ENCODE results near the gene BTBD17.

Gene BTBD17

DNA sequence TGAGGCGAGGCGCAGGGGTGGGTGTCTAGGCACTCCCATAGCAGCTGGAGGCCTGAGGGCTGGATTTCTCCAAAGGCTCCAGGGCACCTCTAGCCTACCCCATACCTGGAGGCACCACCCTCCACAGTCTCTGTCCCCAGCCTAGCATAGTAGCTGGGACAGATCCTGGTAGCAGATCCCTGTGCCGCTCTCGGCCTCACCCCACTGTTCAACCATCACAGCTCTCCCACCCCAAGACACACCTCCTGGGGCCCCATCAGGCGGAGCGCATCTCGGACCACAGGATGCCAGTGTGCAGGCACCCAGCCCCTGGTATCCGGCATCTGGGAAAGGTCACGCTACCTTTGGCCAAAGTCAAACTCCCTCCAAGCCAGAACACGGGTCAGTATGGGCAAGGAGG lies 7.1 kb downstream of the BTBD17 start:
- H3K4me3 ChIP-seq (ENCODE audit: low read length) = no peak overlapping the region
- H3K27me3 ChIP-seq (replicated peaks; ENCODE audit: control insufficient read depth, insufficient read depth, low read length) = peaks cover 60% of the 10 kb centered on the region
- H3K4me1 ChIP-seq (ENCODE audit: control insufficient read depth, insufficient read depth, low read length) = no peaks in the 10 kb centered on the region
- no peaks in the 10 kb centered on the region for H3K36me3 ChIP-seq (ENCODE audit: control insufficient read depth, insufficient read depth, low read length, severe bottlenecking)
- H3K9ac ChIP-seq (ENCODE audit: low read length) = no peak overlapping the region
- no peak for DNase-seq (ENCODE audit: low read depth)
- H3K9me3 ChIP-seq (ENCODE audit: control insufficient read depth, low read length) = no peaks in the 10 kb centered on the region

DNA sequence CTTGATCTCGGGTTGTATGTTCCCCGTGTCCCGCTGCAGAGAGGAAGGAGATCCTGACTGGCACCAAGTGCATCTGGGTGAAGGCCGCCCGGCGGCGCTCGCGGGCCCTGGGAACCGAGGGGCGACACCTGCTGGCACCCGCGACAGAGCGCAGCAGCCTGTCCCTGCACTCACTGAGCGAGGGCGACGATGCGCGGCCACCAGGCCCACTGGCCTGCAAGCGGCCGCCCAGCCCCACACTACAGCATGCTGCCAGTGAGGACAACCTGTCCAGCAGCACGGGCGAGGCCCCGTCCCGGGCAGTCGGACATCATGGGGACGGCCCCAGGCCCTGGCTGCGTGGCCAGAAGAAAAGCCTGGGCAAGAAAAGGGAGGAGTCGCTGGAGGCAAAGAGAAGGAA lies 7.5 kb downstream of the BTBD17 start:
- no peaks in the 10 kb centered on the region for H3K4me1 ChIP-seq (ENCODE audit: control insufficient read depth, insufficient read depth, low read length)
- no peak overlapping the region for H3K9ac ChIP-seq (ENCODE audit: low read length)
- H3K9me3 ChIP-seq (ENCODE audit: control insufficient read depth, low read length) = no peaks in the 10 kb centered on the region
- H3K27me3 ChIP-seq (replicated peaks; ENCODE audit: control insufficient read depth, insufficient read depth, low read length) = peaks cover 64% of the 10 kb centered on the region
- no peak for DNase-seq (ENCODE audit: low read depth)
- no peaks in the 10 kb centered on the region for H3K36me3 ChIP-seq (ENCODE audit: control insufficient read depth, insufficient read depth, low read length, severe bottlenecking)
- no peak overlapping the region for H3K4me3 ChIP-seq (ENCODE audit: low read length)

DNA sequence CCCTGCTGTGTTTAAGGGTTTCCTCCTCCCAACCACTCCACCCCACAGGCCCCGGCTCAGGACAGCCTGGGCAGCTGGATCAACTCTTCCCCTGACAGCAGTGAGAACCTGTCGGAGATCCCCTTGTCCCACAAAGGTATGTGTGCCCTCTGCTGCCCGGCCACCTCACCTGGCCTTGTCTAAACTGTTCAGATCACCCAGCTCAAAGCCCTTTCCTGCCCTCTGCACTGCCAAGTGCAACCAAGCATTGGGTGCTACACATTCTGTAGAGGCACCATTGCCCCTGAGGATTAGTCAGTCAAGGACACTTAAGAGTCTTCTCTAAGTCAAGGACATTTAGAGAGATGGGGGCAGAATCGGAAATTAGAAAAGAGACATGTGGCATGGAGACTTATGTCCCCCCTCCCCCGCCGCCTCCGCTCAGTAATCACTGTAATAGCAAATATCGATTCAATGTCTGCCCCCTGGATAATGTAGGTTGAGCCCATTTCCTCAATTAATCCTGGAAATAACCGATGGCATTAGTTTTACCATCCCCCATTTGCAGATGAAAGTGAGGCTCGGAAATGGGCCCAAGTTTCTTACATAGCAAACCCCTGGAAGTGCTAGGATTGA lies 8.1 kb downstream of the BTBD17 start:
- Histone ChIP-seq H3K4me3 (ENCODE audit: low read length) (no peak overlapping the region), H3K36me3 (ENCODE audit: control insufficient read depth, insufficient read depth, low read length, severe bottlenecking) (no peaks in the 10 kb centered on the region), H3K9me3 (ENCODE audit: control insufficient read depth, low read length) (no peaks in the 10 kb centered on the region), H3K4me1 (ENCODE audit: control insufficient read depth, insufficient read depth, low read length) (no peaks in the 10 kb centered on the region), H3K9ac (ENCODE audit: low read length) (no peak overlapping the region), H3K27me3 (replicated peaks; ENCODE audit: control insufficient read depth, insufficient read depth, low read length) (peaks cover 64% of the 10 kb centered on the region)
- DNase-seq (ENCODE audit: low read depth) = no peak

DNA sequence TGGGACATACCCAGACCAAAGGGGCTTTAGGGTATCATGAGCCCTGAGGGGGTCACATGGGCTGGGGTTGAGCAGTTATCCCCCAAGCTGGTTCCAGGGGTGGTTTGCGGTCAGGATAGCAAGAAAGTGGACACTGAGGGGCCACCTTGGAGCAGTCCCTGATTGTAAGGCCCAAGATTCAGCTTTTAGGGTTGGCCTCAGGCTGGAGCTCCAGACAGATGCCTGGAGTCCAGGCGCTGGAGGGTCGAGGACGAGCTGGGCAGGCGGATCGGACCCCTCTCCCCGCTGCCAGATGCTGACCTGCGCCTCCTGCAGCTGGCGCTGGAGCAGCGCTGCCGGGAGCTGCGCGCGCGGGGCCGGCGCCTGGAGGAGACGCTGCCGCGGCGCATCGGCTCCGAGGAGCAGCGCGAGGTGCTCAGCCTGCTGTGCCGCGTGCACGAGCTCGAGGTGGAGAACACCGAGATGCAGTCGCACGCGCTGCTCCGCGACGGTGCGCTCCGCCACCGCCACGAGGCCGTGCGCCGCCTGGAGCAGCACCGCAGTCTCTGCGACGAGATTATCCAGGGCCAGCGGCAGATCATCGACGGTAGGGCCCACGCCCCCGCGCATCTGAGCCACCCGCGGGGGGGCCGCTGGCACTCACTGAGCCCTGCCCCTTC lies 10.0 kb downstream of the BTBD17 start:
- no peak overlapping the region for H3K4me3 ChIP-seq (ENCODE audit: low read length)
- H3K9me3 ChIP-seq (ENCODE audit: control insufficient read depth, low read length) = no peaks in the 10 kb centered on the region
- H3K9ac ChIP-seq (ENCODE audit: low read length) = no peak overlapping the region
- peaks cover 62% of the 10 kb centered on the region for H3K27me3 ChIP-seq (replicated peaks; ENCODE audit: control insufficient read depth, insufficient read depth, low read length)
- no peaks in the 10 kb centered on the region for H3K36me3 ChIP-seq (ENCODE audit: control insufficient read depth, insufficient read depth, low read length, severe bottlenecking)
- DNase-seq (ENCODE audit: low read depth) = no peak
- no peaks in the 10 kb centered on the region for H3K4me1 ChIP-seq (ENCODE audit: control insufficient read depth, insufficient read depth, low read length)

DNA sequence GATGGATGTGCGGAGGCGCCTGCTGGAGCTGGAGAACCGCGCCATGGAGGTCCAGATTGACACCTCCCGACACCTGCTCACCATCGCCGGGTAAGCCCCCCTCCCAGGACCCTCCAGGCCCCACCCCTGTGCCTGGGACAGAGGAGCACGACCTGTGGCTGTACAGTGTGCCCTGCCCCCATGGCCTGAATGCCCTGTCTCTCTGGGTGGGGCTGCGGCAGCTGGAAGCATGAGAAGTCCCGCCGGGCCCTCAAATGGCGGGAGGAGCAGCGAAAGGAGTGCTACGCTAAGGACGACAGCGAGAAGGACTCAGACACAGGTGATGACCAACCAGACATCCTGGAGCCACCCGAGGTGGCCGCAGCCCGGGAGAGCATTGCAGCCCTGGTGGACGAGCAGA lies 11.2 kb downstream of the BTBD17 start:
- Histone ChIP-seq H3K36me3 (ENCODE audit: control insufficient read depth, insufficient read depth, low read length, severe bottlenecking) (no peaks in the 10 kb centered on the region), H3K4me1 (ENCODE audit: control insufficient read depth, insufficient read depth, low read length) (no peaks in the 10 kb centered on the region), H3K9ac (ENCODE audit: low read length) (no peak overlapping the region), H3K9me3 (ENCODE audit: control insufficient read depth, low read length) (no peaks in the 10 kb centered on the region), H3K4me3 (ENCODE audit: low read length) (no peak overlapping the region), H3K27me3 (replicated peaks; ENCODE audit: control insufficient read depth, insufficient read depth, low read length) (peaks cover 53% of the 10 kb centered on the region)
- DNase-seq (ENCODE audit: low read depth) = no peak

DNA sequence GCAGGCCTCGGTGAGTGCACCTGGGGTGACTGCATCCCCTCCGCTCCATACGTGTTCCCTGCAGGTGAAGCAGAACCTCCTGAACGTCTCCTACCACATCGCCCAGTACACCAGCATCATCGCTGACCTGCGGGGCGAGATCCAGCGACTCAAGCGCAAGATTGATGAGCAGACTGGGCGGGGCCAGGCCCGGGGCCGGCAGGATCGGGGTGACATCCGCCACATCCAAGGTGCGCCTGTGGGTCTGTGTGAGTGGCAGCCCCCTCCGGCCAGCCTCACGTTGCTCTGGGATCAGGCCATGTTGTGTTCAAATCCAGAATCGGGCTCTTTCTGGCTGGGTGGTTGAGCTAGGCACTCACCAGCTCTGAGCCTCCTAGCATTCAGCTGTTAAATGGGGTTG lies 12.5 kb downstream of the BTBD17 start:
- Histone ChIP-seq H3K9ac (ENCODE audit: low read length) (no peak overlapping the region), H3K4me3 (ENCODE audit: low read length) (no peak overlapping the region), H3K36me3 (ENCODE audit: control insufficient read depth, insufficient read depth, low read length, severe bottlenecking) (no peaks in the 10 kb centered on the region), H3K4me1 (ENCODE audit: control insufficient read depth, insufficient read depth, low read length) (no peaks in the 10 kb centered on the region), H3K9me3 (ENCODE audit: control insufficient read depth, low read length) (no peaks in the 10 kb centered on the region), H3K27me3 (replicated peaks; ENCODE audit: control insufficient read depth, insufficient read depth, low read length) (peaks cover 56% of the 10 kb centered on the region)
- DNase-seq (ENCODE audit: low read depth) = no peak

DNA sequence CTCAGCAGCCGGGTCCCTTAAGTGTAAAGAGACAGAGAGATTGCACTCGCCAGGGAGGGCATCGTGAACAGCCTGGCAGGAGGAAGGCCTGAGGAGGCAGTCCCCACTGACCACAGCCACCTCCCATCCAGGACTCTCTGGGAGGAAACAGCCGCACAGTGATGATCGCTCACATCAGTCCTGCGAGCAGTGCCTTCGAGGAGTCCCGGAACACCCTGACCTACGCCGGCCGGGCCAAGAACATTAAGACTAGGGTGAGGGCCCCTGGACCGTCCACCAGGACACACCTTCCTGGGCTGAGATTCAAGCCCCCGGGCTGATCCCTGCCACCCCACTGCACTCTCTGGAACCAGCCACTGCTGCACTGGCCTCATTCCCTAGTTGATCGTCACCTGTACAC lies 14.0 kb downstream of the BTBD17 start:
- DNase-seq (ENCODE audit: low read depth) = no peak
- Histone ChIP-seq H3K4me3 (ENCODE audit: low read length) (no peak overlapping the region), H3K4me1 (ENCODE audit: control insufficient read depth, insufficient read depth, low read length) (no peaks in the 10 kb centered on the region), H3K27me3 (replicated peaks; ENCODE audit: control insufficient read depth, insufficient read depth, low read length) (peaks cover 53% of the 10 kb centered on the region), H3K9ac (ENCODE audit: low read length) (no peak overlapping the region), H3K36me3 (ENCODE audit: control insufficient read depth, insufficient read depth, low read length, severe bottlenecking) (no peaks in the 10 kb centered on the region), H3K9me3 (ENCODE audit: control insufficient read depth, low read length) (no peaks in the 10 kb centered on the region)

DNA sequence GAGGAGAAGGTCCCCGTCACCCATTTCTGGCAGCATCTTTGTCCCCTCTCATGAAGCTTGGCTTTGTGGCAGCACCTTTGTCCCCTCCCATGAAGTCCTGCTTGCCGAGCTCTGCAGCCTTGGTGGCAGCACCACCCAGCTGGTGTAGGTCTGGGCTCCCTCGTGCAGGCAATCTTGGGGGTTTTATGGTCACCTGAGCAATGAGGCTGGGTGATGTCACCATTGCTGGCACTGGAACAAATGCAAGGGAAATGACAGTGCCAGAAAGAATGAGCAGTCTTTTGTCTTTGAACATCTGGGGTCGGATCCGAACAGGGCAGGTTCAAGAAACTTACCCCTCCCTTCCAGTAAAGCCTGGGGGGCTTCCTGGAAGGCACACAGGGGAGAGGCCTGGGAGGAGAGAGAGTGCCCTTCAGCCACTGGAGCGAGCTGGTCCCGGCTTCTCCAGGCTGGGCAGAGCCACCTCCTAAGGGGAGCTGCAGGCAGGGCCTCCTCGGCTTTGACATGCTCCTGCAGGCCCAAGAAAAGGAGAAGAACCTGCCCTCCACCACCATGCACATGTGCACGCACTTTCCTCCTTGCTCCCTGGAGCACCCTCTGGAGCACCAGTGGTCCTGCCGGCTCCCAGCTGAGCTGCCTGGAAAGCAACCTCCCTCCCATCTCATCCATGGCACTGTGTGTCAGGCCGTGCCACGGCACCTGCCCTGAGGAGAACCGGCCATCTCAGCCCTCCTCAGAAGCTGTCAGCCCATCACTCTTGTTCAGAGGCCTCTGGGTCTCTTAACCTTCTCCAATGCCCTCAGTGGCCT lies 16.0 kb downstream of the BTBD17 start:
- peaks cover 42% of the 10 kb centered on the region for H3K27me3 ChIP-seq (replicated peaks; ENCODE audit: control insufficient read depth, insufficient read depth, low read length)
- no peaks in the 10 kb centered on the region for H3K36me3 ChIP-seq (ENCODE audit: control insufficient read depth, insufficient read depth, low read length, severe bottlenecking)
- H3K9me3 ChIP-seq (ENCODE audit: control insufficient read depth, low read length) = no peaks in the 10 kb centered on the region
- no peak overlapping the region for H3K4me3 ChIP-seq (ENCODE audit: low read length)
- H3K9ac ChIP-seq (ENCODE audit: low read length) = no peak overlapping the region
- no peak for DNase-seq (ENCODE audit: low read depth)
- H3K4me1 ChIP-seq (ENCODE audit: control insufficient read depth, insufficient read depth, low read length) = no peaks in the 10 kb centered on the region

DNA sequence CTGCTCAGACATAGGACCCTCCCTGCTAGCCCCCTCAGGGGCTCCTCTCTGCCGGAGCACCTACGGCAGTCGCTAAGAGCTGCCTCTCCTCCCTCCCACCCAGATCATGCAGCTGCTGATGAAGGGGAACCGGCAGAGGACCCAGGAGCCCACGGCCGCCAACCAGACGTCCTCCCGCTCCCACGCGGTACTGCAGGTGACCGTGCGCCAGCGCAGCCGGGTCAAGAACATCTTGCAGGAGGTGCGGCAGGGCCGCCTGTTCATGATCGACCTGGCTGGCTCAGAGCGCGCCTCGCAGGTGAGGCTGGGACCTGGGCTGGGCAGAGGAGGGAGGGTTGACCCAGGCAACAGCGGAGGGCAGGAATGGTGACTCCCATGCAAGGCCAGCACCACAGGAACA lies 17.0 kb downstream of the BTBD17 start:
- H3K4me1 ChIP-seq (ENCODE audit: control insufficient read depth, insufficient read depth, low read length) = no peaks in the 10 kb centered on the region
- no peaks in the 10 kb centered on the region for H3K9me3 ChIP-seq (ENCODE audit: control insufficient read depth, low read length)
- no peak for DNase-seq (ENCODE audit: low read depth)
- H3K9ac ChIP-seq (ENCODE audit: low read length) = no peak overlapping the region
- no peaks in the 10 kb centered on the region for H3K36me3 ChIP-seq (ENCODE audit: control insufficient read depth, insufficient read depth, low read length, severe bottlenecking)
- H3K27me3 ChIP-seq (replicated peaks; ENCODE audit: control insufficient read depth, insufficient read depth, low read length) = peaks cover 49% of the 10 kb centered on the region
- H3K4me3 ChIP-seq (ENCODE audit: low read length) = no peak overlapping the region

DNA sequence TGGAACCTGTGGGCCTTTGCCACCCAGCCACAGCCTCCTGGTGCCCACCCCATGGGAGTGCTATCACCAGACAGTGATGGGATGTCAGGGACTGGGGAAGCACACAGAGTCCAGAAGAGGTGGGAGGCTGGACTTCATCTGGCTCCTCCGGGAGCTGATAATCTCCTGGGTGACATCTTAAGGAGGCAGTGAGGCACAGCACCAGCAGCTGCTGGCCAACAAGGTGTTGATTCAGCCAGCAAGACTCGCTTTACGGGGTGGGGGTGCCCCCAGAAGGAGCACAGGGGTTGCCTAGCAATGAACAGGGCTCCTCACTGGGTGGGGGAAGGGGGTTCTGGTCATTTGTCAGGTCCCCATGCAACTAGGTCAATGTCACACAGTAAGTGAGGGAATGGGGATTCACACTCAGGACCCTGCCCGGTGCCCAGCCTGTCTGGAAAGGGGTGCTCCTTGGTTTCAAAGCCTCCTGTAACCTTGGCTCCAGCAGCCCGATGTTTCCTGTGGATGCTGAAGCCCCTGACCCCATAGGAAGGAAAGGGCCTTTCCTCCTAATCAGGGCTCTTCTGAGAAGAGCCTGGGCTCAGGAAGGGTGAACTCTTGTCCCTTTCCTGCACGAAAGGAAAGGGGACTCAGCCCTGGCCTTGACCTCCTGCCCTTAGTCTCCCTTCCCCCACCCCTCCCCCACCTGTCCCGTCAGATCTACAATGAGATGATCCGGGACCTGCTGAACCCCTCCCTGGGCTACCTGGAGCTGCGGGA lies 18.0 kb downstream of the BTBD17 start:
- no peak overlapping the region for H3K9ac ChIP-seq (ENCODE audit: low read length)
- H3K9me3 ChIP-seq (ENCODE audit: control insufficient read depth, low read length) = no peaks in the 10 kb centered on the region
- H3K4me1 ChIP-seq (ENCODE audit: control insufficient read depth, insufficient read depth, low read length) = no peaks in the 10 kb centered on the region

DNA sequence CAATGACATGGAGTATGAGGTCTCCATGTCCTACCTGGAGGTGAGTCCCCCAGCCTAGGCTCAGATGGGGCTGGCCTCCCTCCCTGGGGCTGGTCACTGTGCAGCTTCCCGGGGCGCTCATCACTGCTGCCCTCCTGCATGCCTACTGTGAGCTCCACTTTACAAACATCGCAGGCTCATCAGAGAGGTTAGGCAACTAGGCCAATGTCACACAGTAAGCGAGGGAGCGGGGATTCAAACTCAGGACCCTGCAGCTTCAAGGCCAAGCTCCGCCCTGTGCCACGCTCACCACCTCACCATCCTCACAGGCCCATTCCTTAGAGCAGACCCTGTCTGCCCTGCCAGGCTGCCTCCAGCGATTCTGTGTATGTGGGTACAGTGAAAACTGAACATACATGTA lies 18.5 kb downstream of the BTBD17 start:
- H3K9ac ChIP-seq (ENCODE audit: low read length) = no peak overlapping the region
- no peak for DNase-seq (ENCODE audit: low read depth)

More for the DNA sequence above, 18.0 kb downstream of the BTBD17 start:
- H3K4me3 ChIP-seq (ENCODE audit: low read length) = no peak overlapping the region
- no peaks in the 10 kb centered on the region for H3K36me3 ChIP-seq (ENCODE audit: control insufficient read depth, insufficient read depth, low read length, severe bottlenecking)
- DNase-seq (ENCODE audit: low read depth) = no peak
- peaks cover 48% of the 10 kb centered on the region for H3K27me3 ChIP-seq (replicated peaks; ENCODE audit: control insufficient read depth, insufficient read depth, low read length)

More for the DNA sequence above, 18.5 kb downstream of the BTBD17 start:
- peaks cover 46% of the 10 kb centered on the region for H3K27me3 ChIP-seq (replicated peaks; ENCODE audit: control insufficient read depth, insufficient read depth, low read length)
- H3K4me3 ChIP-seq (ENCODE audit: low read length) = no peak overlapping the region
- no peaks in the 10 kb centered on the region for H3K9me3 ChIP-seq (ENCODE audit: control insufficient read depth, low read length)
- no peaks in the 10 kb centered on the region for H3K36me3 ChIP-seq (ENCODE audit: control insufficient read depth, insufficient read depth, low read length, severe bottlenecking)
- no peaks in the 10 kb centered on the region for H3K4me1 ChIP-seq (ENCODE audit: control insufficient read depth, insufficient read depth, low read length)

Data from adipocyte (in vitro differentiated cells).